Stimulated activated CD4-positive, alpha-beta T cell treated with anti-CD3 and anti-CD28 coated beads, TNF-alpha, amount 100 ng/mL, for 4 hours (primary cell): ENCODE results near the gene MRPL30.
"Not testable (repeated sequence)": the region's sequence is repeated elsewhere in the genome, so short reads cannot be mapped to it uniquely, and the experiment has no call there.

Source experiments
- DNase-seq, 3 experiments: peaks; one replicate each; pipeline ENCODE4 v3.0.0-alpha.2; 2020; ENCODE audit warnings: low read depth in 3 of 3

The MRPL30 gene

GRCh38 chr2:99184811-99185210, 3.8 kb downstream of the MRPL30 start:
- DNase-seq: no peak

GRCh38 chr2:99187011-99187410, 6.0 kb downstream of the MRPL30 start:
- no peak for DNase-seq

- no peak for DNase-seq
These were observed 7.4 kb downstream of the MRPL30 start for GRCh38 chr2:99188357-99188756.

GRCh38 chr2:99190548-99190947, 9.6 kb downstream of the MRPL30 start:
- no peak for DNase-seq

GRCh38 chr2:99192364-99192763, 11.4 kb downstream of the MRPL30 start:
- not testable (repeated sequence) for DNase-seq

GRCh38 chr2:99198103-99198841, 17.3 kb downstream of the MRPL30 start:
- no peak for DNase-seq

- no peak for DNase-seq
These were observed 19.3 kb downstream of the MRPL30 start for GRCh38 chr2:99200076-99200800.

GRCh38 chr2:99201959-99202678, 21.1 kb downstream of the MRPL30 start:
- no peak for DNase-seq

- DNase-seq: no peak
These were observed 24.5 kb downstream of the MRPL30 start for GRCh38 chr2:99205491-99205890.

- DNase-seq: no peak
These were observed 35.1 kb downstream of the MRPL30 start for GRCh38 chr2:99216096-99216495.

GRCh38 chr2:99217929-99218501, 37.0 kb downstream of the MRPL30 start:
- DNase-seq: no peak

- DNase-seq: not testable (repeated sequence)
These were observed 52.2 kb downstream of the MRPL30 start for GRCh38 chr2:99233177-99233576.

GRCh38 chr2:99238599-99238998, 57.6 kb downstream of the MRPL30 start:
- DNase-seq: no peak

GRCh38 chr2:99240431-99240830, 59.4 kb downstream of the MRPL30 start:
- DNase-seq: no peak

- DNase-seq: no peak
These were observed 61.2 kb downstream of the MRPL30 start for GRCh38 chr2:99242151-99242550.
